ENCODE measurements around the gene PTPRM. TPM values are rescaled to one million over a fixed set of nuclear protein-coding genes. Genes with fewer than 3 reads are reported as not detected.

PTPRM gene
- total RNA-seq, 1 donor: 84.7 TPM

DNA sequence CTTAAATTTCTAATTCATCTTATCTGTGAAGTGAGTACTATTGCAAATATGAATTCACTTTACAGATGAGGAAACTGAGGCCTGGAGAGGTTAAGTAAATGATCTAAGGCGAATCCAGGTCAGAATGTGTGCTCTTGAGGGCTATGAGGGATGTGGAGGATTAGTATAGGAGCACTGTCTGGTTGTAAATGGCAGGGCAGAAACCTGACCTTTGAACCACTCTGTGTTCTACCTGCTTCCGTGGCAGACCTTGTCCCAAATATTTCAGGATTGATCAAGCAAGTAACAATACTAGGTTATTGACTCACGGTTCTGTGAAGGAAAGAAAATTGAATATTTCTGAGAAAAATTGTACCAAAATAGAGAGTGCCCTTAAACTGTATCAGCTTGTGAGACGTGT lies 74.7 kb downstream of the PTPRM start:
- H3K4me2 ChIP-seq (ENCODE audit: insufficient read depth, low read length): no peak overlapping the region
- no peak overlapping the region for H3K27ac ChIP-seq (ENCODE audit: low read depth, low read length)
- H3K36me3 ChIP-seq (ENCODE audit: insufficient read depth, low read length): no peaks in the 10 kb centered on the region
- no peak overlapping the region for H3K4me3 ChIP-seq (ENCODE audit: insufficient read depth, low read length)
- H3K79me2 ChIP-seq (ENCODE audit: insufficient read depth, low read length): peaks cover 12% of the 10 kb centered on the region
- TF ChIP-seq, protein P1, sequence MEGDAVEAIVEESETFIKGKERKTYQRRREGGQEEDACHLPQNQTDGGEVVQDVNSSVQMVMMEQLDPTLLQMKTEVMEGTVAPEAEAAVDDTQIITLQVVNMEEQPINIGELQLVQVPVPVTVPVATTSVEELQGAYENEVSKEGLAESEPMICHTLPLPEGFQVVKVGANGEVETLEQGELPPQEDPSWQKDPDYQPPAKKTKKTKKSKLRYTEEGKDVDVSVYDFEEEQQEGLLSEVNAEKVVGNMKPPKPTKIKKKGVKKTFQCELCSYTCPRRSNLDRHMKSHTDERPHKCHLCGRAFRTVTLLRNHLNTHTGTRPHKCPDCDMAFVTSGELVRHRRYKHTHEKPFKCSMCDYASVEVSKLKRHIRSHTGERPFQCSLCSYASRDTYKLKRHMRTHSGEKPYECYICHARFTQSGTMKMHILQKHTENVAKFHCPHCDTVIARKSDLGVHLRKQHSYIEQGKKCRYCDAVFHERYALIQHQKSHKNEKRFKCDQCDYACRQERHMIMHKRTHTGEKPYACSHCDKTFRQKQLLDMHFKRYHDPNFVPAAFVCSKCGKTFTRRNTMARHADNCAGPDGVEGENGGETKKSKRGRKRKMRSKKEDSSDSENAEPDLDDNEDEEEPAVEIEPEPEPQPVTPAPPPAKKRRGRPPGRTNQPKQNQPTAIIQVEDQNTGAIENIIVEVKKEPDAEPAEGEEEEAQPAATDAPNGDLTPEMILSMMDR (IDR thresholded peaks at IDR 0.05; ENCODE audit: extremely low read depth, low read depth, low read length): no peak
- peaks cover 6% of the 10 kb centered on the region for H3K4me1 ChIP-seq (ENCODE audit: insufficient read depth, low read length)
- no peaks in the 10 kb centered on the region for H3K9me3 ChIP-seq (ENCODE audit: low read depth, low read length)
- no peak for DNase-seq (ENCODE audit: insufficient read length, low spot score, missing footprints)
- no peak overlapping the region for H2AFZ ChIP-seq (ENCODE audit: low read length)
- peaks cover 2% of the 10 kb centered on the region for H4K20me1 ChIP-seq (ENCODE audit: insufficient read depth, low read length)
- no peaks in the 10 kb centered on the region for H3K27me3 ChIP-seq (ENCODE audit: insufficient read depth, low read length)

DNA sequence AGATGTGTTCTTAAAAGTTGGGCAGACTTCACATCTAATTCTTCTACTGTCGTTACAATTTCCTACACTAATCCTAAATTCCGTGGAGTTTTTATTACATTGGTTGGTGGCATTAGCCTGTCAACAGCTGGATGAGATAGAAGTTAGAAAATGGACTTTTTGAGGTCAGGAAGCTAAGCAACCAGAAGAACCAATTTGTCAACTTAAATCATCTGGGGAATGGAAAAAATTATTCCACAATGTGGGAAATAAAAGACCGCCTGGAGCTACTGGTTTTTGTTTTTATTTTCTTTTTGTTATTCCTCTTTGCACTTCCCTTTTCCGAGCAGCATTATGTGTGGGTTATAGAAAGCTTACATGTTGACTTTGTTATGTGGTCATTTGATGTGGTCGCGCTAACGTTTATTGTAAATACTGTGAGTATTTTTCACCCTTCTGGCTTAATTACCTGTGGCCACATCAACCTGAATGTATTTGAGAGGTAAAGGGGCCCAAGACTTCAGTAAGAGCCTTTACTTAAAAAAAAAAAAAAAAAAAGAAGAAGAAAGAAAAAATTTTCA lies 75.3 kb downstream of the PTPRM start:
- H3K4me3 ChIP-seq (ENCODE audit: insufficient read depth, low read length): no peak overlapping the region
- peaks cover 2% of the 10 kb centered on the region for H4K20me1 ChIP-seq (ENCODE audit: insufficient read depth, low read length)
- no peaks in the 10 kb centered on the region for H3K9me3 ChIP-seq (ENCODE audit: low read depth, low read length)
- DNase-seq (ENCODE audit: insufficient read length, low spot score, missing footprints): no peak
- peaks cover 12% of the 10 kb centered on the region for H3K79me2 ChIP-seq (ENCODE audit: insufficient read depth, low read length)
- H2AFZ ChIP-seq (ENCODE audit: low read length): no peak overlapping the region
- peaks cover 2% of the 10 kb centered on the region for H3K4me1 ChIP-seq (ENCODE audit: insufficient read depth, low read length)
- no peaks in the 10 kb centered on the region for H3K36me3 ChIP-seq (ENCODE audit: insufficient read depth, low read length)
- H3K27me3 ChIP-seq (ENCODE audit: insufficient read depth, low read length): no peaks in the 10 kb centered on the region
- TF ChIP-seq, protein P1 (IDR thresholded peaks at IDR 0.05; ENCODE audit: extremely low read depth, low read depth, low read length): no peak
- no peak overlapping the region for H3K27ac ChIP-seq (ENCODE audit: low read depth, low read length)
- no peak overlapping the region for H3K4me2 ChIP-seq (ENCODE audit: insufficient read depth, low read length)

DNA sequence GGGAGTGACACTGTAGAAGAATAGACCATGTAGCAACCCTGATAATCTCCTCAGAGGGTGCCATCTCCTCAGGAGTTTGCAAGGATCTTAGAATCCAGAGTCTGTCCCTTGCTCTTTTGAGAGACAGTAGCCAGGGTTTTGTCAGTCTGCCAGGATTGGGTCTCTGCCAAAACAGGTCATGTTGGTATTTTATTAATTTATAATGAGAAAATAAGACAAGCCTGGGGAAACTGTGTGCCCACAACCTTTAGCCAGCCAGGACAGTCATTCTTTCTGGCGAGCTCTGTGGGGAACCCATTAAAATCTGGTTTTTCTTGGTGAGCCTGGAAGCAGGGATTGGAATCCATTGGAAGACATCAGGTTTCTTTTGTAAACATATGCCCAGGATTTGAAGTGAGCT lies 78.6 kb downstream of the PTPRM start:
- TF ChIP-seq, protein P1 (IDR thresholded peaks at IDR 0.05; ENCODE audit: extremely low read depth, low read depth, low read length): no peak

DNA sequence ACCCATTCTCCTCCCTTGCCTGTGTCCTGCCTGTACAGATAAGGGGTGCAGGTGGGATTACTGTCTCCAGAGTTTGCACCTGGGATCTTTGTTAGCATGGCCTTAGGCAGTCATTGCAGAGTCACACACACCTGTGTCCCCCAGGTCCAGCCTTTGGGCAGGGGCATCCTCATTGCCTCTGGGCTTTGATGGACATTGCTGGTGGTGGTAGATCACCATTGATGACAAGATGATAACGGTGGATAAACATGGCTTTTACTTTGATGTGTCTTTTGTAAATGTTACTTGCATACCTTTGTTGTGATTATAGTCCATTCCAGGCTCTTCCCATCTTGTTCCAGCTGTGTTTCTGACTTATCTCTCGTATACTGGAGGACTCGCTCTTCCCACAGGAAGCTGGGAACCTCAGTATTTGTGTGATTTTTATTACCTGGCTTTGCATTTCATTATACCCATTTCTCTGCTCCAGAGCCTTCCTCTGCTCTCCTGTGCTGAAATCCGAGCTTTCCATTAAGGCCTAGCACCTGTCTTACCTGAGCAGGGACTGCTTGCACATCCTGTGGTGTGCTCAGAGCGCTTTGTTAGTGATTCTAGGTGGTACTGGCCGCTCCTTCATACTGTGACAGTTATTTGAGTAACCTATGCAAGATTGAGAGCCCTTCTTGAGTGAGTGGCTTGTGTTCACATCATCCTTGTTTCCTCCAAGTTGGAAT lies 79.2 kb downstream of the PTPRM start:
- Histone ChIP-seq H3K27me3 (ENCODE audit: insufficient read depth, low read length) (no peaks in the 10 kb centered on the region), H3K27ac (ENCODE audit: low read depth, low read length) (no peak overlapping the region), H4K20me1 (ENCODE audit: insufficient read depth, low read length) (peaks cover 2% of the 10 kb centered on the region), H3K4me1 (ENCODE audit: insufficient read depth, low read length) (no peaks in the 10 kb centered on the region), H3K9me3 (ENCODE audit: low read depth, low read length) (no peaks in the 10 kb centered on the region), H3K79me2 (ENCODE audit: insufficient read depth, low read length) (peaks cover 15% of the 10 kb centered on the region), H3K4me3 (ENCODE audit: insufficient read depth, low read length) (no peak overlapping the region), H2AFZ (ENCODE audit: low read length) (no peak overlapping the region), H3K36me3 (ENCODE audit: insufficient read depth, low read length) (no peaks in the 10 kb centered on the region), H3K4me2 (ENCODE audit: insufficient read depth, low read length) (no peak overlapping the region)
- TF ChIP-seq, protein P1 (IDR thresholded peaks at IDR 0.05; ENCODE audit: extremely low read depth, low read depth, low read length): no peak
- no peak for DNase-seq (ENCODE audit: insufficient read length, low spot score, missing footprints)

More for the DNA sequence above, 78.6 kb downstream of the PTPRM start:
- Histone ChIP-seq H3K4me1 (ENCODE audit: insufficient read depth, low read length) (no peaks in the 10 kb centered on the region), H3K4me2 (ENCODE audit: insufficient read depth, low read length) (no peak overlapping the region), H3K4me3 (ENCODE audit: insufficient read depth, low read length) (no peak overlapping the region), H2AFZ (ENCODE audit: low read length) (no peak overlapping the region), H3K27ac (ENCODE audit: low read depth, low read length) (no peak overlapping the region), H3K27me3 (ENCODE audit: insufficient read depth, low read length) (no peaks in the 10 kb centered on the region), H3K79me2 (ENCODE audit: insufficient read depth, low read length) (peaks cover 15% of the 10 kb centered on the region), H3K36me3 (ENCODE audit: insufficient read depth, low read length) (no peaks in the 10 kb centered on the region), H3K9me3 (ENCODE audit: low read depth, low read length) (no peaks in the 10 kb centered on the region), H4K20me1 (ENCODE audit: insufficient read depth, low read length) (peaks cover 2% of the 10 kb centered on the region)
- no peak for DNase-seq (ENCODE audit: insufficient read length, low spot score, missing footprints)

Data from osteoblast (primary cell).